ENCODE data around the gene YIF1B.

The YIF1B gene

DNA sequence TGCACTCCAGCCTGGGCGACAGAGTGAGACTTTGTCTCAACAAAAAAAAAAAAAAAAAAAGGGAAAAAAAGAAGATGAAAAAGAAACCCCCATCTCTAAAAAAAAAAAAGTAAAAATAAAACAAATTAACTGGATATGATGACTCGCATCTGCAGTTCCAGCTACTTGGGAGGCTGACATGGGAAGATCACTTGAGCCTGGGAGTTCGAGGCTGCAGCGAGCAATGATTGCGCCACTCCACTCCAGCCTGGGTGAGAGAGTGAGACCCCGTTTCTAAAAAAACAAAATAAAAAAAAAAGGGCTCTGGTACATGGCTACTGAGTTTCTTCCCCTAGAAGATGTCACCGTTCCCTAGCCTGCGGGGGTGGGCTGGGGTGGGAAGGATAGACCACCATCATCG lies 17.5 kb upstream of the YIF1B start:
- no peak for DNase-seq (ENCODE audit: low read depth in 2 of 2)

DNA sequence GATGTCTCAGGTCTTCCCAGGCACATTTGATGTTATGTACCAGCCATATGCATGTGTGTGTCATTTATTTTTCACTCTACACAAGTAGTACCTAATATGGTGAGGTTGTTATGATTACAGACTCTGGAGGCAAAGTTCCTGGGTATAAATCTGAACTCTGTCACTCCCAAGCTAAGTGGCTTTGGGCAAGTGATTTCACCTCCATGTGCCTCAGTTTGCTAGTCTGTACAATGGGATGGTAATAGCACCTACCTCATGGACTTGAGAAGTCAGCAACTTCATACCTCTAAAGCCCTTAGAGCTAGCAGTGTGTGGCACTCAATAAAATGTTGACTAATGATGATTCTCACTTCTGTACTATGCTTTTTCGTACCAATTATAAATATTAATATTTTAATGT lies 16.0 kb upstream of the YIF1B start:
- DNase-seq (ENCODE audit: low read depth in 2 of 2) = no peak

DNA sequence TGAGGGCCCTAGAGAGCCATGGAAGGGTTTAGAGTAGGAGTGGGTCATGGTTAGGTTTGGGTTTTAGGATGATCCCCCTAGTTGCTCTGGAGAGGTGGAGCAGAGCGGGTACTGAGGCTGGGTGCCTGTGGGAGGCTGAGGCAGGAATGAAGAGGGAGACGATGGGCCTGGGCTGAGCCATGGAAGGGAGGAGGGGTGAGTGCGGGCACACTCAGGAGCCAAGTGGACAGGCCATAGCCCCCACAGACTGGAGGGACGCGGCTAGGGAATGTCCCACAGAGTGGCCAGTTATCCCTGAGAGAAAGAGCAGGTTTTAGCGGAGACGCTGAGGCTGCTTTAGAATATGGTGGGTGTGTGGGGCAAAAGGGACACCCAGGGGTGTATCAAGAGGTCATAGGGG lies 13.9 kb upstream of the YIF1B start:
- no peak for DNase-seq (ENCODE audit: low read depth in 2 of 2)

DNA sequence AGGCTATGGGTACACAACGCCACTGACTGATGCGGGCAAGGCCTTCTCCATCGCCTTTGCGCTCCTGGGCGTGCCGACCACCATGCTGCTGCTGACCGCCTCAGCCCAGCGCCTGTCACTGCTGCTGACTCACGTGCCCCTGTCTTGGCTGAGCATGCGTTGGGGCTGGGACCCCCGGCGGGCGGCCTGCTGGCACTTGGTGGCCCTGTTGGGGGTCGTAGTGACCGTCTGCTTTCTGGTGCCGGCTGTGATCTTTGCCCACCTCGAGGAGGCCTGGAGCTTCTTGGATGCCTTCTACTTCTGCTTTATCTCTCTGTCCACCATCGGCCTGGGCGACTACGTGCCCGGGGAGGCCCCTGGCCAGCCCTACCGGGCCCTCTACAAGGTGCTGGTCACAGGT lies 10.8 kb upstream of the YIF1B start:
- no peak for DNase-seq (ENCODE audit: low read depth in 2 of 2)

DNA sequence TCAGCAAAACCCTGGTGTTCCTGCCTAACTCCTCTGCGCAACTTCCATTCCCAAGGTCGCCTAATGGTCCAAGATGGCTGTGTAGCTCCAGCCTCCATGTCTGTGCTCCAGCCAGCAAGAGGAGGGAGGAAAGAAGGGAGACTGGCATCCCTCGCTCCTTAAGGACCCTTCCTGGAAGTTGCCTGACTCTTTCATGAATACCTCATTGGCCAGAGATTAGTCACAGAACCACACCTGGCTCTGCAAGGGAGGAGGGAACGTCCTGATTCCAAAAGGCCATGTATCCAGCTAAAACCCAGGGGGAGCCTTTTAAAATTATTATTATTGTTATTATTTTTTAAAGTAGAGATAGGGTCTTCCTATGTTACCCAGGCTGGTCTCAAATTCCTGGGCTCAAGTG lies 8.7 kb upstream of the YIF1B start:
- no peak for DNase-seq (ENCODE audit: low read depth in 2 of 2)

DNA sequence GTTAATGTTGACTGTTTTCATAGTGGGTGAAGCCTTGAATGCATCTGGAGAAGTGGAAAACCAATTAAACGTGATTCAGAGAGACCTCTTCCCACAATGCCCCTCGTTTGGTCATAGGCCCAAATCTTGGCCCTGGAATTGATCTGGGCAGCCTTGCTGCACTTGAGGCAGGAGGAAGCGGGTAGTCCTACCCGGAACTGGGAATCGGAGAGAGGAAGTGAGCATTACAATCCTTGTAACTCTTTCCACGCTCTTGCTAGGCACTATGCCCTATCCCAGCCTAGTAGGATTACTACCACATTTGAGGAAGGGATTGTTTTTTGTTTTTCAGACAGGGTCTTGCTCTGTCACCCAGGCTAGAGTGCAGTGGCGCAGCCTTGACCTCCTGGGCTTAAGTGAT lies 7.5 kb upstream of the YIF1B start:
- no peak for DNase-seq (ENCODE audit: low read depth in 2 of 2)

DNA sequence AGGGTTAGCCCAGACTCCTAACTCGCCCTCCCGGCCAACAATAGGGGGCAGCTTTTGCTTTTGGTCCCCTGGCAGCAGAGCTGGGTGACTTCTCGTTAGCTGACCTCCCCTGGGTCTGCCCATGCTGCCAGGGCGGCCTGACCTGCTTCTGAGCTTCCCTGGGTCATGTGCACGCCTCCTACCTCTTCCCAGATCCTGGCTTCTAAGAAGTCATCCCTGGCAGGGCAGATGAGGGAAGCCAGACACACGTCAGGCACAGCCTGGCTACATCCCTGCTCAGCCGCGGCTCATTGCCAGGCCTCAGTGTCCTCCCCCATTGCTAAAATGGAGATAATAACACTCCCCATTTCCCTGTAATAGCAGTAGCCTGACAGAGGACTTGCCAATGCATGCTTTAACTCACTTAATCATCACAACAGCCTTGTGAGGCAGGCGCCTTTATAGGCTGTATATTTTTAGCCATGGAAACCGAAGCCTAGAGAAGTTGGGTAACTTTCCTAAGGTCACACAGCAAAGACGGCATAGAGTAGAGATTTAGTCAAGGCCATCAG lies 6.0 kb upstream of the YIF1B start:
- DNase-seq (ENCODE audit: low read depth in 2 of 2) = no peak

DNA sequence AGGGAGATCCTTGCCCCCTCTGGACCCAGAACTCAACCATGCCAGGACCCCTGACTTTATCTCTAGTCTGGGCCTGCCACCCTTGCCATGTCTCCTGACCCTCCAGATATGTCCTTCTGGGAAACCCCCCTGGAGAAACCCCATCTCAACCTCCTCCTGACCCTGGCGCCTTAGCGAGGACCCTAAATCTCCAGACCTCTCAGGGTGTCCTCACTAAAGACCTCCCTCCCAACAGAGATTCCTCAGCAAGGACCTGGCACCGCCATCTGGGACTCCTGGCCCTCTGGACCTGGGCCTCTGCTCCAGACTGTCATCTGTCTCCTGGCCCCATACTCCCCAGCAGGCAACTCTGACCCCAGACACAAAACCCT lies 5.2 kb upstream of the YIF1B start:
- no peak for DNase-seq (ENCODE audit: low read depth in 2 of 2)

DNA sequence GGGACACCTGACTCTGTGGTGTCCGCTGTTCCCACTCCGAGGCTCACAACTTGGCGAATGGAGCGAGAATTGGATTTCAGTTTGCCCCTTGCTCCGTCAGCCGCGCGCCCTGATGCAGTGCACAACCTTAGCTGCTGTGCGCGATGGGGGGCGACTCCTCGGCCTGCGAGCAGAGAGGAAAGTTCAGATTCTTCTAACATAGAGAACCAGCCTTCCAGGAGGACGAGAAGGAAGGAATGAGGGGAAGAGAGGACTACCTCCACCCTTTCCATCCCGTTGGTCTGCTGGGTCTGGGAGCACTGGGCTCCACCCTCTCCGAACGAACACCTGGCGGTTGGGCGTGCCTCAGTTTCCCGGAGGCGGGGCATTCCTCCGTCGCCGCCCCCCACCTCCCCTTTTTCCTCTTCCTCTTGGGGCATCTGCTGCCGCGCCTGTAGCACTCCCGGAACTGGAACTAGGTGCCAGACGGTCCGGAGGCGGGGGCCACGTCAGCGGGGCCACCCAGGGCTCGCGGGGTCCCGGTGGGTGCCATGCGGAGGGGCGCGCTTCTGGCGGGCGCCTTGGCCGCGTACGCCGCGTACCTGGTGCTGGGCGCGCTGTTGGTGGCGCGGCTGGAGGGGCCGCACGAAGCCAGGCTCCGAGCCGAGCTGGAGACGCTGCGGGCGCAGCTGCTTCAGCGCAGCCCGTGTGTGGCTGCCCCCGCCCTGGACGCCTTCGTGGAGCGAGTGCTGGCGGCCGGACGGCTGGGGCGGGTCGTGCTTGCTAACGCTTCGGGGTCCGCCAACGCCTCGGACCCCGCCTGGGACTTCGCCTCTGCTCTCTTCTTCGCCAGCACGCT lies 3.9 kb upstream of the YIF1B start, which contains the start of gene KCNK6:
Gene KCNK6, plus strand, starts transcription at position 425 of the 838 bp plus-strand sequence. Its CDS starts 106 bp downstream, at position 531.
- no peak for DNase-seq (ENCODE audit: low read depth in 2 of 2)

DNA sequence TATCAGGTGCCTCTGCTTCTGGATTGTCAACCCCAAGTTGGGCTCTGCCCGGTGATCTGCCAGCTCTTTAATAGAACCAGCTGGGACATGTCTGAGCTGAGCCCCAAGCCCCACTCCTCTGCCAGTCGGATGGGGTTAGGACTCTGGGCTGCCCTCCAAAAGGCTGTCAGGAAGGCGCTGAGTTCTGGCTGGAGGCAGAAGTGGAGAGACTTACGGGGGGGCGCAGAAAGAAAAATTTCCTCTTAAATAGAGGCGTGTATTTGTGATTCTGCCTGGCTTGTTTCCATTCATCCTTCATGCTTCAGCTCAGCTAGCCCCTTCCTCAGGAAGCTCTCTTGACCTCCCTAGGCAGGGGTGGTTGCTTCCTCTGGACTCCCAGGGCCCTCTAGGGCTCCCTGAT lies 2.9 kb upstream of the YIF1B start:
- DNase-seq (ENCODE audit: low read depth in 2 of 2) = no peak

DNA sequence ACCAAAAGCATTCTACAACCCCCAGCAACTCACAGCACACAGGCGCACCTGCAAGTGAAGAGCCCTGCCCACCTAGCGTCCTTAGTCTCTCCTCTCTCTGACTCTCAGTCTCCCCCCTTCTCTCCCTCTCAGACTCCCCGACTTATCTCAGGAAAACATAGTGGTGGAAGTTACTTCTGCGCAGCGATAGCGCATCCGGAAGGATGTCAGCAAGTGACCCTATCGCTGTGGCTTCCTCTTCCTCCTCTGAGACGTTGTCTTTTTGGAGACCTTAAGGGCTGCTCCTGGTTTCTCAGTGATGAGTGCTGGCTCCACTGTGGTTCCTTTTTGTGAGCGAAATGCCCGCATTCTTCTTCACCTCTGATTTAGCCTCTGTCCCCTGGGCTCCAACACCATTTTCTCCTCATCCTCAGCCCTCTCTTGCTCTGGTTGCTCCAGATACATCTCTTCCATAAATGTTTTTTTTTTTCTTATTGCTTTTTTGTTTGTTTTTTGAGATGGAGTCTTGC lies 1.4 kb upstream of the YIF1B start:
- no peak for DNase-seq (ENCODE audit: low read depth in 2 of 2)

DNA sequence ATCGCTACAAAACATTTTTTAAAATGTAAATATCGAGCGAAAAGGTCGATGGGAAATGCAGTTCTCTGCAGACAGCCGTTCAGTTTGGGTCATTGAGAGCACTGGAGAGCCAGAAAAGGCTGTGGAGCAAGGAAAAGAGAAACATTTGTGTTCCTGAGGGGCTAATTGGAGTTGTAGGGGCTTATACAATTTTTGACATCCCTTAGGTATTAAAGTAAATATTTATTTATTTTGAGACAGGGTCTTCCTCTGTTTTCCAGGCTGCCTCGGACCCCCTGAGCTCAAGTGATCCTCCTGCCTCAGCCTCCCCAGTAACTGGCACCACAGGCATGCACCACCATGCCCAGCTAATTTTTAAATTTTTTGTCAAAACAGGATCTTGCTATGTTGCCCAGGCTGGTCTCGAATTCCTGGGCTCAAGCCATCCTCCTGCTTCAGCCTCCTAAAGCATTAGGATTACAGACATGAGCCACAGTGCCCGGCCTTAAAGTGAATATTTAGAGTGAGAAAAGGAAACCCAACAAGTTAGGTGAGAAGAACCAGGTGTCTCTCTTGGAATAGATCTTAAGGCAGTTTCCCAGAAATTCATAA lies 825 bp upstream of the YIF1B start:
- DNase-seq (ENCODE audit: low read depth in 2 of 2) = no peak

DNA sequence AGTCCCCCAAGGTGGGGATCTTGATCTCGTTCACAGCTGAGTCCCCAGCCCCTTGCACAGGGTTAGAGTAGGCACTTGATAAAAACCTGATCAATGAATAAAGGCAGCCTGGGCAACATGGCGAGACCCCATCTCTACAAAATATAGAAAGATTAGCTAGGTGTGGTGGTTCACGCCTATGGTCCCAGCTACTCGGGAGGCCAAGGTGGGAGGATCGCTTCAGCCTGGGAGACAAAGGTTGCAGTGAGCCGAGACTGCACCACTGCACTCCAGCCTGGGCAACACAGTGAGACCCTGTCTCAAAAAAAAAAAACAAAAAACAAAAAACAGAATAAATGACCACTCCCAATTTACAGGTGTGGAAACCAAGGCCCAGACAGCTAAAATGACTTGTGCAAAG lies 4.8 kb downstream of the YIF1B start:
- no peak for DNase-seq (ENCODE audit: low read depth in 2 of 2)

DNA sequence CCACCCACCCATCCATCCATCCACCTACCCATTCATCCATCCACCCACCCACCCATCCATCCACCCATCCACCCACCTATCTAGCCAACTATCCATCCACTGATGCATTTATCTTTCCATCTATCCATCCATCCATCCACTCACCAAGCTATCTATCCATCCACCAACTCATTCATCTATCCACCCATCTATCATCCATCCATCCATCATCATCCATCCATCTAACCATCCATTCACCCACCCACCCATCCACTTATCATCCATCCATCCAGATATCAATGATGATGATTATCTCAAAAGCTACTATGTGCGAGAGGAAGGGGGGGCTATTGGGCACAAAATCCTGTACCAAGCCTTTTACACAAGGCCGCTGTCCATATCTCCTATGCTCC lies 5.5 kb downstream of the YIF1B start:
- DNase-seq (ENCODE audit: low read depth in 2 of 2) = no peak

DNA sequence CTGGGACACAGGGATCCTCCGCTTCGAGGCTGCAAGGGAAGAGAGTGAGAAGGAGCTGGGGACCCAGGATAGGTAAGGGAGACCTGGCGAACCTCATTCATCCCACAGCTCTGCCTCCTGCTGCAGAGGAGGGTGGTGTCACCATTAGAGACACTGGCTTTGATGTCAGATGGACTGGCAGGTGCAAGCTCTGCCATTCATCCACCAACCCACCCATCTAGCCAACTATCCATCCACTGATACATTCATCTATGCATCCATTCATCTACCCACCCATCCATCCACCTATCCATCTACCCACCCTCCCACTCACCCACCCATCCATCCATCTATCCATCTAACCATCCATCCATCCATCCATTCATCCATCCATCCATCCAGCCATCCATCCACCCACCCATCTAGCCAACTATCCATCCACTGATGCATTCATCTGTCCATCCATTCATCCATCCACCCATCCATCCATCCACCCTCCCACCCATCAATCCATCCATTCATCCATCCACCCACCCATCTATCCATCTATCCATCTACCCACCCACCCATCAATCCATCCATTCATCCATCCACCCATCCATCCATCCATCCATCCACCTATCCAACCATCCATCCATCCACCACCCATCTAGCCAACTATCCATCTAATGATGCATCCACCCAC lies 6.0 kb downstream of the YIF1B start:
- no peak for DNase-seq (ENCODE audit: low read depth in 2 of 2)

DNA sequence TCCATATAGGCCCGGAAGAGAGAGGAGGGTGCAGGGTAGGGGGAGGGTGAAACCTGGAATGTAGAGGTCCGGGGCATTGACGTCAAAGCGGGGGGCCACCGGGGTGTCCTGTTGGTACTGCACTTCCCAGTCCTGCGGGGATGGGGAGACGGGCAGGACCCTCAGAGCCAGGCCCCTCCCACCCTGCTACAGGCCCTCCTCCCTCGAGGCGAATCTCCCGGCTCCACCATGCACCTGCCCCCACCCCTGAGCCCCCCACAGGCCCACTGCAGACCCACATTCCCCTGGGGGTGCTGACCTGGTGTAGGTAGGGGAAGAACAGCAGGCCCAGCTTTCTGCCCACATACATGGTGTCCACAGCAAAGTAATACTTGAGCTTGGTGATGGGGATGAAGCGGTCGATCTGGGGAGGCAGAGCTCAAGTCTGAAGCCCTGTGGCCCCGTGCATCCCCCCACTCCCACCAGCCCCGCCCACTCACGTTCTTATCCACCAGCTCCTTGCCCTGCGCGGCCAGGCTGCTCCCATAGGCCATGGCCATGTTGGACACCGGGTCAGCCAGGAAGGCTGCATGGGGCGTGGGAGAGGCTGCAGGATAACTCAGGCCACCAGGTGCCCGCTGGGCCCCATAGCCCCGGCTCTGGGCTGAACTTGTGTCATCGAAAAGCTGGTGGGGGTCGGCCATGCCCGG lies 6.7 kb downstream of the YIF1B start:
- no peak for DNase-seq (ENCODE audit: low read depth in 2 of 2)

DNA sequence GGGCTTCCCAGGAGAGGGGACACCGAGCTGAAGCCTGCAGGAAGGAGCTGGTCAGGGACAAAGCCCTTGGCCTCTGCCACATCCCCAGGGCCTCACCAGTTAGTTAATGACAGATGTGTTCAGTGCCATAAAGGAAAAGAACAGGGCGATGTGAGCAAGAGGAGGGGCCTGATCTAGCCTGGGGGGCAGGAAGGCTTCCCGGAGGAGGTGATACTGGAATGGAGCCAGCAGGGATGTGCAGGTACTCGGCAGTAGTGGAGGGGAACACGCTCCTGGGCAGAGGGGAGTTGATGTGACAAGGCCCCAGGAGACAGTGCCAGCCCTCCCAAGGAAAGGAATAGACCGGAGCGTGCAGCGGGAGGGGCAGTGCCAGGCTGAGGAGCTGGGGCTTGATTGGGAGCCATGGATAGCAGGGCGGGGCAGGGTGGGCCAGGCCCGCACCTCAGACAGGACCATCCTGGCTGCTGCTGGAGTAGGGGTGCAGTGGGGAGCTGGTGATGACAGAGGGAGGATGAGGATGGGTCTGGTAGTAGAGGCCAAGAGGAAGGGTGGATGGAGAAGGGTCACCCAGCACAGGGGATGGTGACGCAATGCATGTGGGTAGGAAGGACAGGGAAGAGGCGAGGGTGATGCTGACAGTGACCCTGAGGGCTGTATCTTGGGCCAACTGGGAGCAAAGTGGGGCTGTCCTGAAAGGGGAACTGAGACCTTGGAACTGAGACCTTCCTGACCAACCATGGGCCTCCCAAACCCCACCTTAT lies 7.6 kb downstream of the YIF1B start:
- DNase-seq (ENCODE audit: low read depth in 2 of 2) = no peak

DNA sequence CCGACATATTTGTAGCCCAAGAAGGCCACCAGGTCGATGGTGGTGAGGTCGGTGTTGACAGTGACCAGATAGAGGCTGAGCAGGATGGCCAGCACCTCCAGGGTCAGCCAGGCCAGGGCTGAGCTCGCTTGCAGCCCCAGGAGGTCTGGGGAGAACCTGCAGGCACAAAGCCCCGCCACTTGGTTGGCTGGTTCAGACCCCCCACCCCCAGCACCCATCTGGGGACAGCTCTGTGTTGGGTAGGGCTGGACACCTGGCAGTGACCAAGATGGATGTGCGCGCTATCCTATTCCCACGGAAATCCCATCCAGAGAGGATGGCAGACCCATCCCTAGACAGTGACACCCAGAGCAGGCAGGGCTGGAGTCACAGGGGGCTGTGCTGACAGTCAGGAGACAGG lies 8.2 kb downstream of the YIF1B start:
- no peak for DNase-seq (ENCODE audit: low read depth in 2 of 2)

DNA sequence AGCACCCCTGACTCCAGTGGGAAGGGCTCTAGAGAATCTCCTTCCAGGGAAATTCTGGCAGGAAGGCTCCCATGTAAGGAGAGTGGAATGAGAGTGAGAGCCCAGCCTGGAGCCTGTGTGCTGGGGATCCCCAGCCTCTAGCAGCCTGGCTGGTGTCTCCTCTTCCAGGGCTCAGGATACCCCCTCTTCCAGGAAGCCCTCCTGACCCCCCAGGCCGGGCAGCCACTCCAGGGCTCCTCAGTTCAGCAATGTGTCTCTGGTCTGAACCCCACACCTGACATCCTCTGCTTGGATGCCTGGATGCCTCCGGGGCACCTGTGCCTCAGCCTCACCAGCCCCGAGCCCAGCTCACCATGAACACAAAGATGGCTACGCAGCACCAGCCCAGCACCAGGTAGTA lies 8.7 kb downstream of the YIF1B start:
- no peak for DNase-seq (ENCODE audit: low read depth in 2 of 2)

DNA sequence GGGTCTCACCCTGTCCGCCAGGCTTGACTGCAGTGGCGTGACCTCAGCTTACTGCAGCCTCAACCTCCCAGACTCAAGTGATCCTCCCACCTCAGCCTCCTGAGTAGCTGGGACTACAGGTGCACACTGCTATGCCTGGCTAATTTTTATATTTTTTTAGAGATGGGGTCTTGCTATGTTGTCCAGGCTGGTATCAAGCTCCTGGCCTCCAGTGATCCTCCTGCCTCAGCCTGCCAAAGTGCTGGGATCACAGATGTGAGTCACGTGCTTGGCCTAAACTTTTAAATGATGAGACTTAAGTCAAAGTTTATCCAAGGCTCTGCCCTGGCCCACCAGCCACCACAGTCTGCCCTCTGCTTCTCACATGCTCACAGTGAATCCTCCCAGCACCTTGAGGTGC lies 9.5 kb downstream of the YIF1B start:
- no peak for DNase-seq (ENCODE audit: low read depth in 2 of 2)

DNA sequence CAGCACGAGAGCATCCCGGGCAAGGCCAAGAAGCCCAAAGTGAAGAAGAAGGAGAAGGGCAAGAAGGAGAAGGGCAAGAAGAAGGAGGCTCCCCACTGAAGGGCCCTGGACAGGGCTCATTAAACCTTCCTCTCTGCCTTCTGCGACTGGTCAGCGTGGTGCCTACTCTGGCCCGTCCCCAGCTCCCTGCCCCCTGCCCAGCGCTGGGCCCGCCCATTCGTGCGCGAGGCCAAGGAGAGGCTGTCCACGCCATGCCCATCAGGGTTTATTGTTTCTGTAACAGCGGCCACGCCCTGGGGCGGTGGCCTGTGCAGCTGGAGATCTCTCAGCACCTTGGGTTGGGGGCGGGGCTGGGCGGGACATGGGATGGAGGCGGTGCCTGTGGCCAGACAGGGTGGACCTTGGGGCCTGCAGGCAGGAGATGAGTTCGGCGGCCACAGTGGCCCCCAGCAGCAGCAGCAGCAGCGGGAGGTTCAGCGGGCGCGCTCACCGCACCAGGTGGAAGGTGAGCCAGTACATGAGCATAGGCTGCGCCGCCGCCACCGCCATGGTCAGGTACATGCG lies 10.8 kb downstream of the YIF1B start:
- no peak for DNase-seq (ENCODE audit: low read depth in 2 of 2)
